Body of pancreas (tissue), 4 donors: ENCODE results near the gene COTL1.

Experiments
- CTCF ChIP-seq, 7 experiments: fragments of 450-650 bp in 4 of 7; fragments of 200-600 bp in 3 of 7; sonication (generic) in 3 of 7; IDR thresholded peaks; one replicate each; pipeline ENCODE4 v1.5.1; 2016 to 2019; ENCODE audit warnings: antibody characterized with exemption in 7 of 7
- POLR2A ChIP-seq, 3 donors: fragments of 450-650 bp; IDR thresholded peaks; one replicate each; pipeline ENCODE4 v1.6.1; 2016; ENCODE audit warnings: antibody characterized with exemption in 3 of 3, mild to moderate bottlenecking in 2 of 3

- peak in 1 of 7 experiments; percentile 8 for TF ChIP-seq CTCF (IDR thresholded peaks at IDR 0.05)
- TF ChIP-seq POLR2A (IDR thresholded peaks at IDR 0.05), result no peak
These were observed at the start of gene COTL1 for GRCh38 chr16:84617791-84618580.
